GM12892 (cell line): ENCODE data around the gene RGL2.

Experiments used
- POLR2A ChIP-seq: IDR thresholded peaks from 2 replicates; pipeline ENCODE4 v1.6.1; 2011; ENCODE audit warnings: low read depth, low read length, control low read depth
- POLR2AphosphoS5 ChIP-seq: IDR thresholded peaks from 2 replicates; pipeline ENCODE4 v1.6.1; 2011; ENCODE audit warnings: low read depth, low read length, control low read depth
- TAF1 ChIP-seq: IDR thresholded peaks from 2 replicates; pipeline ENCODE4 v1.6.1; 2011; ENCODE audit warnings: low read depth, mild to moderate bottlenecking, control low read depth, low read length, borderline replicate concordance

GRCh38 chr6:33254591-33254990, 44.2 kb downstream of the RGL2 start:
- no peak for TF ChIP-seq POLR2A
- no peak for TF ChIP-seq POLR2AphosphoS5
- TF ChIP-seq TAF1, result no peak
